DMS 273 (cell line): ENCODE results near the gene PLCD4.
A peak's percentile ranks its signal among the peaks of the same experiment; 100 is the strongest.

Experiments used
- DNase-seq: peaks from one replicate; lab custom pipeline; 2025; ENCODE audit not compliant: unreplicated experiment; lab: John Stamatoyannopoulos, UW

PLCD4 gene

DNA sequence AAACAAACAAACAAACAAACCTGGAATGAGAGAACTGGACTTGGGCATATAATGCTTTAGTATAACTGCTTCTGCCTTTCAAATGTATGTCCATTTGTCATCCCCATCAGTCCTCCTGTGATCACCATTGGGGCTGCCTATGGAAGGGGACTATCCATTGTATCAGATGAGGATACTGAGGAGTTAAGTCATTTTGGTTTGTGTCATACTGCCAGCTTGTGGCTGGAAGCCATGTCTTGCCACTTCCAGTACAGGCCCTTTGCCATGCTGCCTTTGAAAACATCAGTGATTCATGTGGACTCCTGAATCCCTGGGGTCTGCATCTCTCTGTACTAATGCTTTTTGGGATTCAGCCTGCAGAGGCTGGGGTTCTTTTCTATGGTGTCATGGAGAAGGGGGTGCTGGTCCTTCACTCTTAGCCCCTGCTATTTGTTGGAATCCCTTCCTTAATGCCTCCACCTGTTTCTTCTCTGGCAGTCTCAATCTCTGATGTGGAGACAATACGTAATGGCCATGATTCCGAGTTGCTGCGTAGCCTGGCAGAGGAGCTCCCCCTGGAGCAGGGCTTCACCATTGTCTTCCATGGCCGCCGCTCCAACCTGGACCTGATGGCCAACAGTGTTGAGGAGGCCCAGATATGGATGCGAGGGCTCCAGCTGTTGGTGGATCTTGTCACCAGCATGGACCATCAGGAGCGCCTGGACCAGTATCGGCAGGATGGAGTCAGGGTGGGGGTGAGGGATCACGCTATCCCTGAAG, 10.6 kb downstream of the PLCD4 start:
- DNase-seq = peak; percentile 62

- no peak for DNase-seq
Measured at GRCh38 chr2:218621007-218621406, 13.3 kb downstream of the PLCD4 start.

- DNase-seq = peak; percentile 74
Measured at GRCh38 chr2:218622606-218623365, 15.1 kb downstream of the PLCD4 start.

- DNase-seq = no peak
Measured at GRCh38 chr2:218623366-218623705, 15.6 kb downstream of the PLCD4 start.

DNA sequence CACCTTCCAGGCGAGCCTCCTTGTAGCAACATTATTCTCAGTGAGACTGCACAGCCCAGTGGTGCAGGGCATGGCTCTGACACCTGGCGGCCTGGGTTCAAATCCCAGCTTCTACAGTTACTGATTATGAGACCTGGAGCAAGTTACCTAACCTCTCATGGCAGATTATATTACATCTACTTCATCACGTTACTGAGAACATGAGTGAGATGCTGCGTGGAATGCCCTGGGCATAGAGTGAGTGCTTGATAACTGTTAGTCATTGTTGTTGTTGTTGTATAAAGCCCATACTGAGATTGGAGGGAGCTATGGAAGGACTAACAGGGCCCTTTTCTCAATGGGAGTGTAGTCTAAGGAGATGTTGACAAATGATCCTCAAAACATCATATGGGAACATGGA, 18.7 kb downstream of the PLCD4 start:
- DNase-seq = no peak

- DNase-seq = no peak
Measured at GRCh38 chr2:218627939-218628338, 20.2 kb downstream of the PLCD4 start.

- no peak for DNase-seq
Measured at GRCh38 chr2:218631837-218632236, 24.1 kb downstream of the PLCD4 start.

DNA sequence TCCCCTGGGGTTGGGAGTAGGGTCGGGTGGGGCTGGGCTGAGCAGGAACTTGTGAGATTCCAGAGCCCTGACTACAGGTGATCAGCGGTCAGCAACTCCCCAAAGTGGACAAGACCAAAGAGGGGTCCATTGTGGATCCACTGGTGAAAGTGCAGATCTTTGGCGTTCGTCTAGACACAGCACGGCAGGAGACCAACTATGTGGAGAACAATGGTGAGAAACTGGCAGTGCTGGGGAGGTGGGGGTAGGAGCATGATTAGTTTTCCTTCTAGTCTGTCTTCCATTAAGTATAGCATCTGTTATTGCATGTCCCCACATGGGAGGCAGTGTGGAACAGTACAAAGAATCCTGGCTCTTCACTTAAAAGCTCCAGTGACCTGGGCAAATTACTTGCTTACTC, 28.0 kb downstream of the PLCD4 start:
- DNase-seq = no peak

DNA sequence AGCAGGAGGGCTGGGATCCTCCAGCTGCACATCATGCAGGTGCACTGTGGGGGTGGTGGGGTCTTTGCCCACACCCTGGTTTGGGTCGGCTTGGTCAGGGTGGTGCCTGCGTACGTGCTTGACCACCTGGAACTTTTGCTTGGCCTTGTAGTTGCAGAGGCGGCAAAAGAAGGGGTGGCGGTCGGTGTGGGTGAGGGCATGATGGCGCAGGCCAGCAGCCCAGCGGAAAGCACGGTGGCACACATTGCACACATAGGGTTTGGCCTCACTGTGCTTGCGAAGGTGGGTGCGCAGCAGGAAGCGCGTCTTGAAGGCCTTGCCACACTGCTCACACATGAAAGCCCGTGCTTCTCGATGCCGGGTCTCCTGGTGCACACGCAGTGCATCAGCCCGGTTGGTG, 30.7 kb downstream of the PLCD4 start:
- DNase-seq = no peak

DNA sequence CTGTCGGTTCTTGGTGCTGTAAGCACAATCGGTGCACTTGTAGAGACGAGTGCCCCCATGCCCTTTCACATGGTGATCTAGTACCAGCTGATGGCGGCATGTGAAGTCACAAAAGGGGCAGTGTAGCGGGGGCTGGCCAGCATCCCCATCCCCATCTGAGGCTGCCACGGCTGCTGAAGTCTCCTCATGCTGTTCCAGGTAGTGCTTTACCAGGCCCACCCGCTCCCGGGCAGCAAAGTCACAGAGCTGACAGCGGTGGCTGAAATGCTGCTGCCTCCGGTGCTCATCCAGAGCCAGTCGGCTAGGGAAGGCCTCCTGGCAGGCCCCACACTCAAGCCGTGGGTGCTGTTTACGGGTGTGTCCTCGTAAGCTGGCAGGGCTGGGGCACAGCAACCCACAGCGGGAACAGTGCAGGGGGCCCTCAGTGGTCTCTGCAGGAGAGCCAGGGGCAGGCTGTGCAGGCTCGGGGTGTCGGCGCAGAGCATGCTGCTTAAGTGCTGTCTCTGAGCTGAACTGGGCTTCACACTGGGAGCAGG, 34.5 kb downstream of the PLCD4 start:
- DNase-seq = no peak

DNA sequence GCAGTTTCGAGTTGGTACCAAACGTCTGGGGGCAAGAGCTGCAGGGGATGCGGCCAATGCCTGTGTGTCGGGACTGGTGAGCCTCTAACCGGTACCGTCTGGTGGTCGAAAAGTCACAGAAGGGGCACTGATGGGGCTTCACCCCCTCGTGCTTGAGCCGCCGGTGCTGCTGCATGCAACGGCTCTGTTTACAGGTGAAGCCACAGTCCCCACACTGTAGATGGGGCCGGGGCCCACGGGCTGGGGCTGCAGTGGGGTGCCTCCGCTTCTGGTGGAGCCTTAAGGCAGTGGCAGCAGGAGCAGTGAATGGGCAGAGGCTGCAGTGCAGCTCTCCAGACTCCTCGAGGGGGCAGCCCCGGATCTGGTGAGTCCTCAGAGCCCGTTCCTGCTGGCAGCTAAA, 35.1 kb downstream of the PLCD4 start:
- no peak for DNase-seq

- no peak for DNase-seq
Measured at GRCh38 chr2:218643751-218644310, 36.1 kb downstream of the PLCD4 start.

DNA sequence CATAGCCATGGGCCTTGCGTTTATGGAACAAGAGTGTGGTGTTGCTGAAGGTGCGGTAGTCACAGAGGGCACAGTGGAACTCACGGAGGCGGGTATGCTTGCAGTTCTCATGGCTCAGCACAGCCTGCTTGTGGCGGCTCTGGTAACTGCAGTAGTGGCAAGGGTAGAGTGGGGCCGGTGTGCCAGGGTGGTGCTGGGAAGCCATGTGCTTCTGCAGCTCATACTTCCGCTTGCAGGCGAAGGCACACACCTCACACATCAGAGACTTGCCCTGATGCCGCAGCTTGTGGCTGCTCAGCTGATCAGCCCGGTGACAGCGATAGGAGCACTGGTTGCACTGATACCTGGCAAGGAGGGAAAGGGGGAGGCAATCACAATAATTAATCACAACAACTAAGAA, 37.0 kb downstream of the PLCD4 start:
- DNase-seq = no peak

- no peak for DNase-seq
Measured at GRCh38 chr2:218645126-218645525, 37.4 kb downstream of the PLCD4 start.

DNA sequence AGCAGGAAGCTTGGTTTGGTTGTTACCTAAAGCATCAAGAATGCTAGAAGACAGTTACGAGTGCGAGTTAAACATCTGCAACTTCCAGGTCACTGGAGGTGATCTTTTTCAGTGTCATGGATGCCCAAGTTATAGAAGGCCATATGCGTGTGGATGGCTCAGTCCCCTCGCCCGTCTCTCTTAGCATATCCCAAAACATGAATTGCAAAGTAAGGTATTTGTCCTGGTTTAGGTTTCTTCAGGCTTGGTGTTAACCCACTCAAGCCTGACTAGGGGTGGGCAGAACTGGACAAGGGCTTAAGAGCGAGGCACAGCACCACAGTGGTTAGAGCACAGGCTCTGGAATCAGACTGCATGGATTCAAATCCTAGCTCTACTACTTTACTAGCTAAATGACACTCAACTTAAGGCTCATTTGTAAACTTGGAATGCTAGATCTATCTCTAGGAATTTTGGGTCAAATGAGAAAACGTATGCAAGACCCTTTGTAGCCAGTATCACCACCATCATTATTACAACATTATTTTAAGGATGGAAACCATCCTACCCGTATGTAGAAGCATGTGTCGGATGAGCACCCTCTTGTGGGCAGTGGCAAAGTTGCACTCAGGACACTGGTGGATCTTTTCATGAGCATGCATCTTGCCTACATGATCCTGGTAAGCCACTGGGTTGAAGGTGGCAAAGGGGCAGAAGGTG, 40.5 kb downstream of the PLCD4 start:
- peak; percentile 79 for DNase-seq

DNA sequence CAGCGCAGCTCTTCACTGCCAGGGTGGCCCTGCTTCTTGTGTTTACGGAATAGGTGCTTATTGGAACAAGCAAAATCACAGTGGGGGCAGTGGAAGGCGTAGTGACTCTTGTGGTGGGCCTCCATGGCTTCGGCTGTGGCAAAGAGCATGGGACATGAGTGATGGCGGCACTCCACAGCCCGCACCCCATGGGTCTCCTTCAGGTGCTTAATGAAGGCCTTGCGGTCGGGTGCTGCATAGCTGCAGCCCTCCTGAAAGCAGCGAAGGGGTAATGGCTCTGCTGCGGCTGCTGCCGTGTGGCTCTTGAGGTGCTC, 41.0 kb downstream of the PLCD4 start:
- no peak for DNase-seq

- no peak for DNase-seq
Measured at GRCh38 chr2:218655751-218656150, 48.1 kb downstream of the PLCD4 start.

DNA sequence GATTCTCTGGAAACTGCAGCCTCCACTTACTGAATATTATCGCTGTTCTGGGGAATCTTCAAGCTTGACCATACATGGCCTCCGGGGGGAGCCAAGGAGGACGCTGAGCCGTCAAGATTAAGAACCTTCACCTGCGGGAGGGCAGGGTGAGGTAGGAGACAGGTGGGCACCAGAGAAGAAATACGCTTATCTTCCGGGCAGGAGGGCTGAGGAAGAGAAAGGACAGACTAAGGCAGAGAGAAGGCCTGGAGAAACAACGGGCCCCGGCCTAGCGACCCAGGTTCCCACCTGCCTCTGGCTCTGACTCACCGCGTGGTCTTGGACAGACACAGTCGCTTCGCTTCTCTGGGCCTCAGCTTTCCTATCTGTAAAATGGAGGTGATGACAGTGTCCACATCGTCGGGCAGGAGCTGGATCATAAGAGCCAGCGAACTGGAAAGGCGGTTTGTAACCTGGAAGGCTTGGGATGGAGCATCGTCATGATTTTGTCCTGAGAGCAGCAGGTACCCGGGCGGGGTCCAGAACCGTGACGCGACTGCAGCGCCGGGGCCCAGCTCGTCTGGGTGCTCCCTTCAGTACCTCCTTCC, 51.1 kb downstream of the PLCD4 start:
- peak; percentile 72 for DNase-seq

GRCh38 chr2:218659258-218659987, 51.7 kb downstream of the PLCD4 start, which contains the start of the genes BCS1L and ZNF142:
Gene BCS1L (plus strand): TSS chr2:218659683. CDS start chr2:218660988, 1,305 bp downstream.
Gene ZNF142 (minus strand): TSS chr2:218659623. CDS start chr2:218656429, 3,194 bp downstream.
- peak; percentile 97 for DNase-seq

DNA sequence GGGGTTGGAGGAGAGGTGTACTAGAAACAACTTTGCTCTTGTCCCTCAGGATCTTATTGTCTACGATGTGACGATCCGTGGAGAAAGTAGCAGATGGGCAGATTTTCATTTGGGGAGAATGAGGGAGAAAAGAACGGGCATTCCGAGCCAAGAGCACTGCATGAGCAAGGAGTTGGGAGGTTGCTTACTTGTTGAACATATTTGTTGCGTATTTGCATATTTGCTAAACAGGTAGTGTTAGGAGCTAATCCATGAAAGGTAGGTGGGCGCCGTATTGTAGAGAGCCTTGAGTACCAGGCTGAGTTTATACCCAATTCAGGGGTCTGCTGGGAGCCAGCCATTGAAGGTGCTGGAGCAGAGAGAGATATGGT, 52.3 kb downstream of the PLCD4 start:
- DNase-seq = no peak
